Fibroblast of lung (primary cell): Measurements from ENCODE around the gene SGCD. TPM values are rescaled to one million over a fixed set of nuclear protein-coding genes. Genes with fewer than 3 reads are reported as not detected.

Experiments
- DNase-seq, 2 donors: peaks; one replicate each; pipeline versions ENCODE4 v3.0.0 to v3.0.0-alpha.2; 2010; ENCODE audit warnings: low read depth in 2 of 2
- H2AFZ ChIP-seq: 2 replicates; pipeline ENCODE4 v1.5.1; 2012; ENCODE audit warnings: low read length, control low read depth, inconsistent platforms
- H3K27ac ChIP-seq: 2 replicates; pipeline ENCODE4 v1.5.1; 2011; ENCODE audit warnings: low read length, control low read depth; ENCODE audit not compliant: insufficient read depth
- H3K27me3 ChIP-seq: 2 replicates; pipeline ENCODE4 v1.5.1; 2011; ENCODE audit warnings: mild to moderate bottlenecking, low read length; ENCODE audit not compliant: control insufficient read depth, insufficient read depth
- H3K36me3 ChIP-seq: 2 replicates; pipeline ENCODE4 v1.5.1; 2011; ENCODE audit warnings: low read length; ENCODE audit not compliant: control insufficient read depth, insufficient read depth
- H3K4me1 ChIP-seq: 2 replicates; pipeline ENCODE4 v1.5.1; 2011; ENCODE audit warnings: low read length; ENCODE audit not compliant: control insufficient read depth, insufficient read depth; ENCODE audit errors: extremely low read depth
- H3K4me2 ChIP-seq: 2 replicates; pipeline ENCODE4 v1.5.1; 2011; ENCODE audit warnings: low read length, control low read depth; ENCODE audit not compliant: insufficient read depth; ENCODE audit errors: extremely low read depth
- H3K4me3 ChIP-seq, 4 experiments: fragments of 200-600 bp in 1 of 4; sonication (generic) in 1 of 4; replicated peaks in 1 of 4; 2 replicates each; pipeline ENCODE4 v1.5.1; 2011 to 2016; ENCODE audit warnings: low read length in 4 of 4, low read depth in 3 of 4, mild to moderate bottlenecking in 3 of 4, control low read depth in 2 of 4, inconsistent platforms in 1 of 4, mixed read lengths in 1 of 4; ENCODE audit not compliant: insufficient read depth in 1 of 4; ENCODE audit errors: control extremely low read depth in 1 of 4
- H3K79me2 ChIP-seq: 2 replicates; pipeline ENCODE4 v1.5.1; 2012; ENCODE audit warnings: mild to moderate bottlenecking, low read length, inconsistent platforms; ENCODE audit not compliant: control insufficient read depth, insufficient read depth
- H3K9ac ChIP-seq: 2 replicates; pipeline ENCODE4 v1.5.1; 2011; ENCODE audit warnings: mild to moderate bottlenecking, low read length, control low read depth; ENCODE audit not compliant: insufficient read depth
- H3K9me3 ChIP-seq: 2 replicates; pipeline ENCODE4 v1.5.1; 2012; ENCODE audit warnings: low read depth, low read length; ENCODE audit not compliant: control insufficient read depth, insufficient read depth
- H4K20me1 ChIP-seq: 2 replicates; pipeline ENCODE4 v1.5.1; 2011; ENCODE audit warnings: low read length; ENCODE audit not compliant: control insufficient read depth, insufficient read depth; ENCODE audit errors: extremely low read depth
- CTCF ChIP-seq, 2 donors: IDR thresholded peaks in 1 of 2; conservative IDR thresholded peaks in 1 of 2; 1 replicate in 1 of 2; 2 replicates in 1 of 2; pipeline ENCODE4 v1.5.1; 2011 to 2012; ENCODE audit warnings: low read length in 2 of 2, control low read depth in 1 of 2, inconsistent platforms in 1 of 2, low read depth in 1 of 2, mild to moderate bottlenecking in 1 of 2
- EZH2 ChIP-seq: IDR thresholded peaks from 2 replicates; pipeline ENCODE4 v1.5.1; 2012; ENCODE audit warnings: low read length, control low read depth, mild to moderate bottlenecking; ENCODE audit errors: missing control alignments
- polyA plus RNA-seq, 2 donors: library from polyadenylated mRNA; depleted of rRNA in 1 of 2; stranded (reverse) in 1 of 2; unstranded in 1 of 2; fragments of >200 nt; gene quantifications; 2 replicates each; pipeline ENCODE4 v1.2.1, GENCODE V29; 2011 to 2012; ENCODE audit warnings: missing spikeins in 1 of 2
- total RNA-seq: library from RNA; depleted of rRNA; stranded (reverse); fragments of >200 nt; gene quantifications from 2 replicates; pipeline ENCODE4 v1.2.1, GENCODE V29; 2014

Gene SGCD
- total and polyA plus RNA-seq, 2 donors (not counting 1 experiment from before 2014, with no cell fraction given) = 13.3 to 67.5 TPM

- H3K27ac ChIP-seq = no peak overlapping the region
- TF ChIP-seq EZH2 = no peak
- no peak for TF ChIP-seq CTCF (conservative IDR thresholded peaks at IDR 0.05 in 1 of 2, IDR thresholded peaks at IDR 0.05 in 1 of 2; ENCODE audit: low read depth in 1 of 2, low read length in 2 of 2)
- no peak overlapping the region for H3K4me2 ChIP-seq
- H3K36me3 ChIP-seq = no peaks in the 10 kb centered on the region
- no peaks in the 10 kb centered on the region for H3K9me3 ChIP-seq
- H3K4me1 ChIP-seq = no peaks in the 10 kb centered on the region
- no peak for DNase-seq
- no peak overlapping the region for H3K9ac ChIP-seq
- no peak overlapping the region for H3K4me3 ChIP-seq
- H4K20me1 ChIP-seq = no peaks in the 10 kb centered on the region
- H3K27me3 ChIP-seq = no peaks in the 10 kb centered on the region
- no peaks in the 10 kb centered on the region for H3K79me2 ChIP-seq
- H2AFZ ChIP-seq = no peak overlapping the region
Observed at GRCh38 chr5:156753846-156754245, 426.9 kb downstream of the SGCD start.

DNA sequence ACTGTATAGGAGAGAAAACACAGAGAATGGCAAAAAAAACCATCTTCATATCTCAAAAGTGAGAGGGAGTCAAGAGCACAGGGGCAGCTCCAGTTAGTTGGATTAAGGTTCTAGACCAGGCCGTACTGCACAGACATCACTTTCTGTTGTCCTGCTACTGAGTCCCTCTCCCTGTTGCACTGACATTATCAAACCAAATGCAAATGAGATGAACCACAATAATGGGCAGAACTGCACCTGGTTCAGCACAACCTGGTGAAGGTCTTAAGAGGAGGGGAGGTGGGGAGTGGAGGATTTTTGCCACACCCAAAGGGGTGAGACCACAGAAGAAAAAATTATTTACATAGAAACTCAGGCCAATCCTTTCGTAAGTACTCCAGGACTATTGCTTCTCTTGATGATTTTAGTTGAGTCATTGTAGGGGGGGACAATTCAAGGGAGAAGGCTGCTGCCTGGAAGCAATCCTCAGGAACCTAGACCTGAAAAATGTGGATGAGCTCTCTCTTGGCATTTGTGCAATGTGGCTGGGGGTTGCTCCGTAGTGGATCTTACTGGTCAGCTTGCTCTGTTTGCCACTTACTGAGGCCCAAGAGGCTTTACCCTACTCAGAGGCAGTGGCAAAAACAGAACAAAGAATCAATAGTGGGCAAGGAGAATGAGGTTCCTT is 428.6 kb downstream of the SGCD start:
- no peaks in the 10 kb centered on the region for H3K4me1 ChIP-seq
- H4K20me1 ChIP-seq = no peaks in the 10 kb centered on the region
- H3K4me2 ChIP-seq = no peak overlapping the region
- H3K9me3 ChIP-seq = no peaks in the 10 kb centered on the region
- no peak overlapping the region for H3K27ac ChIP-seq
- TF ChIP-seq CTCF (conservative IDR thresholded peaks at IDR 0.05 in 1 of 2, IDR thresholded peaks at IDR 0.05 in 1 of 2; ENCODE audit: low read depth in 1 of 2, low read length in 2 of 2) (no peak), EZH2 (no peak)
- H3K4me3 ChIP-seq = no peak overlapping the region
- H3K79me2 ChIP-seq = no peaks in the 10 kb centered on the region
- peak in 1 of 2 donors; percentile 3 for DNase-seq
- no peaks in the 10 kb centered on the region for H3K36me3 ChIP-seq
- H3K9ac ChIP-seq = no peak overlapping the region
- no peaks in the 10 kb centered on the region for H3K27me3 ChIP-seq
- no peak overlapping the region for H2AFZ ChIP-seq

DNA sequence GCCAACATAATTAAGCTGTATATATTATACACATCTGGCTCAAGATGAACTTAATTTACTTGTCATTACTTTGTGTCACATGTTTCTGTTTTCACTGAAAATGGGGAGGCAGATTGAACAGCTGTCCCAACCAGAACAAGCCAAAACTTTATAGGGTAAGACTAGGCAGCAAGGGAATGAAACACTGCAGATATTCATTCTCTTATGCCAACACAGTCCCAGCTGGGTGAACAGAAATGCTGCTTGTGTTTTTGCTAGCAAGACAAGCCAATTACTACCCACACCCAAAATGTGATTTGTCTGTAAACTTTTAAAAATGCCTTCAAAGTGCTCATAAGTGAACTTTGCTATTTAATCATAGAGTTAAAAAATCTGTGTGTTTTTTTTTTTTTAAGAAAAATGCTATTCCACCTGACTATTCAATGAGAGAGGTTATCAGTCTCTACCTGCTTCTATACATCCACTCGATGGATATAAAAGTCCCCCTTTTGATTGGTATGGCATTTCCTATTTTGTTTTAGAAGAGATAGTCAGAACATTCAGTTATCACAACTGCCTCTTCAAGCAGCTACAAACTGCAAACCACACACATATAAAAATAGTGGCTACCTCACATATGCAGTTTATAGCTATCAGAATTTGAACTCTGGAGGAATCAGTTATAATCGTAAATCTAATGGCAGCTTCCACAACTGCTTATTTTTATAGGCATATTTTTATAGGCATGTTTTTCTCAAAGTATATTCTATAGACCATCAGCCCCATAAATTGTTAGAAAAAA is 431.2 kb downstream of the SGCD start:
- no peak for DNase-seq
- H3K4me3 ChIP-seq = no peak overlapping the region
- H3K36me3 ChIP-seq = no peaks in the 10 kb centered on the region
- H3K27me3 ChIP-seq = no peaks in the 10 kb centered on the region
- H3K9me3 ChIP-seq = no peaks in the 10 kb centered on the region
- no peak overlapping the region for H3K4me2 ChIP-seq
- no peaks in the 10 kb centered on the region for H3K4me1 ChIP-seq
- no peak overlapping the region for H3K9ac ChIP-seq
- H3K27ac ChIP-seq = no peak overlapping the region
- H3K79me2 ChIP-seq = no peaks in the 10 kb centered on the region
- no peaks in the 10 kb centered on the region for H4K20me1 ChIP-seq
- TF ChIP-seq EZH2 (no peak), CTCF (conservative IDR thresholded peaks at IDR 0.05 in 1 of 2, IDR thresholded peaks at IDR 0.05 in 1 of 2; ENCODE audit: low read depth in 1 of 2, low read length in 2 of 2) (no peak)
- H2AFZ ChIP-seq = no peak overlapping the region
